NCI-H2196 (cell line): Measurements from ENCODE around the gene TSPAN19.

Experiments used
- DNase-seq: peaks from one replicate; lab custom pipeline; 2025; ENCODE audit not compliant: unreplicated experiment; lab: John Stamatoyannopoulos, UW

TSPAN19 gene

DNA sequence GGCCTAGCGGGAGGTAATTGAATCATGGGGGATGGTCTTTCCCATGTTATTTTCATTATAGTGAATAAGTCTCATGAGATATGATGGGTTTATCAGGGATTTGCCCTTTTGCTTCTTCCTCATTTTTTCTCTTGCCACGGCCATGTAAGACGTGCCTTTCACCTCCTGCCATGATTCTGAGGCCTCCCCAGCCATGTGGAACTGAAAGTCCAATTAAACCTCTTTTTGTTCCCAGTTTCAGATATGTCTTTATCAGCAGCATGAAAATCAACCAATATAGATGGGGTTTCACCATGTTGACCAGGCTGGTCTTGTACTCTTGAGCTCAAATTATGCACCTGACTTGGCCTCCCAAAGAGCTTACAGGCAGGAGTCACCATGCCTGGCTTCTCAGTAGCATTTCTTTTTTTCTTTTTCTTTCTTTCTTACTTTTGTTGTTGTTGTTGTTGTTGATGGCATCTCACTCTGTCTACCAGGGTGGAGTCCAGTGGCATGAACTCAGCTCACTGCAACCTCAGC, 33.2 kb downstream of the TSPAN19 start:
- DNase-seq, result no peak

- DNase-seq, result no peak
These were observed 35.3 kb downstream of the TSPAN19 start for GRCh38 chr12:85000729-85001128.

DNA sequence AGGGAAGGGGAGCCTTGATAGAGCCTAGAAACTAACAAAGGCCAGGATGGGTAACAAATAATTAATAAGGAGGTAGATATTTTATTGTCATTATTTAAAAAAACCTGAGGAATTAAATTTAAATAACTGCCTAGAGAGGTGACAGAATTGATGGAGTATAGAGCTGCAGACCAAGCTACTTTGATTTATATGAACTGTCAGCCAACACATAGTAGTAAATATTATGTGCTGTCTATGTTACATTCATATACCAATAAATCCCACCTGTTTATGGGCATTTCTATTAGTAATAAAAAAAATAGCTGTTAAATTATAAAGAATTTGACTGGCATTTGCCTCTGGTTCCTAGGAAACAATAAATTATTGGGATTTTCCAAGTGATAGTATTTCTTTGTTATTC, 37.7 kb downstream of the TSPAN19 start:
- no peak for DNase-seq

GRCh38 chr12:84996759-84997158, 39.3 kb downstream of the TSPAN19 start:
- DNase-seq, result no peak

DNA sequence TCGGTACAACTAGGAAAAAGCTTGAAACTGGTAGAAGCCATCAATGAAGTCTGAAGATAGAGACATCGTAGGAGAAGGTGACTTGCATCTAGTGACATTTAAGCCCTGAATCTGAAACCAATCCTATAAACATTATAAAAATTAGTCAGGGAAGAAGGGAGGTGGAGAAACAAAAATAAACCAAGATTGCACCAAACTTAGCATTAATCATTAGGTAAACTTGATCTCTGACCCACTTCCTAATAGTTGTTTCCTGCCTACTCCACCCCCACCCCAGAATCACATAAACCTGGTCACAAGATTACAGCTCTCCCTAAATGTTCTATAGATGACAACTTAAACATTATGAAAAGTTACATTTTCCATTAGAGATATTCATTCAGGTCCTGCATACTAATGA, 40.4 kb downstream of the TSPAN19 start:
- no peak for DNase-seq

DNA sequence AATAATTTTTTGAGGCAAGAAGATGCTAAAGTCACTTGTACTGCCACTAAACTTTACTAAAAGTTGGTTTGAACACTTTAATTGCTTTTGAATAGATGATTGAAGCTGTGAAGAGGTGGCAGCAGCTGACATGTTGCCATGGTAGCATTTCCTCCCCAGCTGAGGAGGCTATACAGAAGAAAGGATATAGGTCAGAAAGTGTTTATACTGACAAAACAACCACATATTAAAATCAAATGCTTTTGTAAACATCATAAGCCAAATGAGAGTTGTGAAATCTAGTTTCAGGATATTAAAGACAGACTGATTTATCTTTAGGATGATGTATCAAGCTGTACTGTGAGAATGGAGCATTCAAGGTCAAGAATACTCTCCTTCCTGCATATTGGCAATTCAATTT, 41.7 kb downstream of the TSPAN19 start:
- DNase-seq, result no peak

DNA sequence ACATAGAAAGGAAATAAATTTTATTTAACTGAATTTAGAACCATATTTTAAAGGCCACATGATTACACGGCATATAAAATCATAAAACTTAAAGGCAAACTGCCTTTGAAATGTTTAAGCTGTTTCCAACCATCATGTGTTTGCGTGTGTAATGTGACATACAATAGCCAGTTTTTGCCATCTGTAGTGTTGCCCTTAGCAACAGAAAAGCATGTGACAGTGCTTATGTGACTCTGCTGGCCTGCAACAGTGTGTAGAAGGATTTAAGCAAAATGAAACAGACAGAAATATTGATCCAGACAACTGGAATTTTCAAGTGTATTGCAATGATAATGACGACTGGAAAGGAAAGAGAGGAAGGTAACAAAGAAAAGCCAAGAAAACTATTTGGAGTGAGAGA, 49.5 kb downstream of the TSPAN19 start:
- no peak for DNase-seq

GRCh38 chr12:84986117-84986516, 50.0 kb downstream of the TSPAN19 start:
- DNase-seq, result no peak

DNA sequence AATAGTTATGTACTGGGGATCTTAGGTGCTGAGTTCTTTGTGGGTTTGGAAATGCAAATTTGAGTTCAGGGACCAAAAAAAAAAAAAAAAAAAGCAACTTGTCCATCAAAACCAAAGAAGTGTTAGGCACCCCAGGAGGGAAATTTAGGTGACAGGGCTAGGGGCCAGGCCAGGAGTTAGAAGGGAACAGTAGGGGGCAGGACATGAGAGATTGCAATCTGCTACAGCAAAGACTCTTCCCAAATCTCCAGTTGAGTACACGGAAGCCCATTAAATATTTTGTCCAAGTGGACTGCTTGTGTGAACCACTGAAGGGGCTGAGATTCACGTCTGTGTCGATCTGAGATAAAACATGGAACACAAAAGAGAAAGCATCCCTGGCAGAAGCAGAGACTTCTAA, 52.8 kb downstream of the TSPAN19 start:
- DNase-seq, result no peak

DNA sequence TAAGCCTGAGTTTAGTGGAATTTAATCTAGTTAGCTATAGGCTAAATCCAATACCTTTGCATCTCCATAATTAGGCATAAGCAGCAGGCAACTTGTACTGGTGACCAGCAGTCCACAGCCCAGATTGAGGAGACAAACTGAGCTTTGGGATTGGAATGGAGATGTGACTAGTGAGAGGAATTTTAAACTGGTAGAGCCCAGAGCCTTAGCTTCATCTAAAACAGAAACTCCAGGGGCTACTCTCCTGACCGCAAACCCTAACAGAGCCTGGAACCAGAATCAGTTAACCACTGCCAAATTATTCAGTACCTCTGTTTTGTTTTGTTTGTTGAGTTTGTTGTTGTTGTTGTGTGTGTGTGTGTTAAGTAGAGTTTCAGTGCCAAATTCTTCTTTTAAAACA, 53.2 kb downstream of the TSPAN19 start:
- no peak for DNase-seq

DNA sequence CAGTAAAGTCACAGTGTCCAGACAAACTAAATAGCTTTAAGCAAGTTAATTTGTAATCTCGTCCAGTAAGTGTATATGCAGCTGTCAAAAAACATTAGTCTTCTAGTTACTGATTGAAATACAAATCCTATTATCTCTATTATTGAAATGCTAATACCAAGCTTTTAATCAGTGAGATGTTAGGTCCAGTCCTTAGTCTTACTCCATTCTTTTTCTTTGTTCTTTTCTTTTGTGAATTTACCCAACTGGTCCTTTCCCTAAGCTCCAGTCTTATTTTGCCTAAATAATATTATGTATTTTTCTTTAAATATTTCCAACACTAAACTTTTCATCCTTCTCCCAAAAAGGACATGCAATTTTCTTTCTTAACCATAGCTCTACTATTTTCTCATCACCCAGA, 57.2 kb downstream of the TSPAN19 start:
- no peak for DNase-seq

DNA sequence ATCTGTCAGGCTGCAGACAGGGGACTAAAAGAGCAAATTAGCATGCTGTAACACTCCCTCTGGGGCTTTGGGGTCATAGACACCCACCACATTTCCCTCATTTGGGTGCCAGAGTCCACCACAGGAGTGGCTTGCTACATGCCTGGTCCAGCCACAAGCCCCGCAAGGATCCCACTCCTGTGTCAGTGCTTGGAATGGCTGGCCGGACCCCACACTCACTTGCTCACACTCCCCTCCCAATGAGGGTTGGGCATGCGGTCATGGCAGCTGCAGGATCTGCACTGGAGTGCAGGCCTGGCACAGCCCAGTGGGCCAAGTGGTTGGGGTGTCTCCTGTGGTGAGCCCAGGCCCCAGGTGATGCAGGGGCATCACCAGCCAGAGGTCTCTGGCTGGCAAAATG, 59.9 kb downstream of the TSPAN19 start:
- no peak for DNase-seq

DNA sequence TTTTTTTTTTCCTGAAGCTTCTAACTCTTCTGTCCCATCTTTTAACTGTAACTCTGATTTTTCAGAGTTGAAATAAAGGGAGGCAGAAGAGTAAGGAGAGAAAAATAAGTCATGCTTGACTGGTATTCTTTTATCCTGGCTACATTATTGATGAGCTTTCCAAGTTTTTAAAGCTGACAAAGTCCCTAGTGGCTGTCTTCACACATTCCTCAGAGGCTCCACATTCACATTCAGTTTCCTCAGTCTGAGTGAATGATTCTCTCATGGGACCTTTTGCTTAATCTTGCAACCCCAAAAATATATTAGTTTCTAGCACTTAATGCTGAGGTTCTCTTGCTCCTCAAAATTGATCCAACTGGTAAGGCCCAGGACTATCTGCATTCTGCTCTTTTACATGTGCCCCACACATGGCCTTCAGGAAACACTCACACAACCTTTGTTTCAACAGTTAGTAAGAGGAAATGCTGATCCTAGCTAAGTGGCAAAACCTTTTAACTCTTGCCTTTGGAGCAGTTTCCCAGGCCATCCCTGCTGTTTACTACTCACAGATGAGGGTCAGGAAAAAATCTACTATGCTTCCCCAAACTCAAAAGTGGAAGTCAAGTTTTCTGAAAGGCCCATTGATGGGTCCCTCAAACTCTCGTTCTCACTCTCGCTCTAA, 61.8 kb downstream of the TSPAN19 start:
- DNase-seq, result no peak

DNA sequence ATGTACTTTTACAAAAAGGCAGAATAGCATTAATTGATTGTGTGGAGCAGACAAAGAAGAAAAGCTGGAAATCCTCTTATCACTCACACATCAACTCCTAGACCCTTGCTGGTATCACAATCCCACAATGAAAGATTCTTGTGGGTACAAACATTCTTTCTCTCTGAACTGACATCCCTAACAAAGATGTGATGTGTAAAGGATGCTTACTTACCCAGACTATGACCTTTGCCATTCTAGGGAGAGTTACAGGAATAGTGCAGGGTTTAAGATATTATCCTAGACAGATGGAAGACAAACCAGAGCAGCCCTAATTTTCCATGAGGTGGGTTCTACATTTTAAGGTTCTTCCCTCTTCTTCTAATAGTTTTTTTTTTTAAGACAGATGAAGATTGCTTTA, 63.1 kb downstream of the TSPAN19 start:
- DNase-seq, result no peak

GRCh38 chr12:84969226-84969625, 66.9 kb downstream of the TSPAN19 start:
- no peak for DNase-seq
